ENCODE data around the gene FAM53B.

Gene FAM53B

GRCh38 chr10:124642088-124642710 lies 102.0 kb downstream of the FAM53B start:
- DNase-seq = no peak

DNA sequence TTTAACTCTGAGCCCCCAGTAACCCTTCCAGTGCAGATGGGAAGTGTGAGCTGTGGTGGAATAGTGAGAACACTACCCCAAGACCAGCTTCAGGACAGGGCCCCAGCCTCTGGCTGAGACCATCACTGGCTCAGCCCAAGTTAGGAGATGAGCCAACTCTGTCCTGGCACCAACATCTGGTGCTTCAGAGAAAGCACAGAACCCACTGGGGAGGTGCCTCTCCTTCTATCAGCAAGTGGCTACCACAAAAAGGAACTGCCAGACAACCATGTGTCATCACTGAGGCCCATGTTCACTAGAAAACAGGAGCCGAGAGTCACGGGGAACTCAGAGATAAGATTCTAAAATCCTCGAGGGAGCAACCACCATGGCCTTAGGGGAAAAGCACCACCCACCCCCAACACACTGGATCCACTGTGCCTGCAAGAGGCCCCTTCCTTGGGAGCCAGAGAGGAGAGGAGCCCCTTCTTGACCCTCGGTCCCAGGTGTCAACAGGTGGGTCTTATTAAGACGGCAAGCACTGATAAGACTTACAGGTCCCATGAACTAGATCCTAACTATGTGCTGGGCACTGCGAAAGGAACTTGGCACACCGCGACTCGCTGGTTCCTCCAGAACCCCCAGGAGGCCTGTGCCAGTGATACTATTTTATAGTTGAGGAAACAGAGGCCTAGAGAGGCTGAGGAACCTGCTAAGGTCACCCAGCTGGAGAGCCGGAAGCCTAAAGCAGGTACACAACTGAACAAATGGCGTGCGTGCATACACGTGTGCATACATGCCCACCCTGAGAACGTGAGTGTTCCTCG lies 102.7 kb downstream of the FAM53B start:
- no peak for DNase-seq

DNA sequence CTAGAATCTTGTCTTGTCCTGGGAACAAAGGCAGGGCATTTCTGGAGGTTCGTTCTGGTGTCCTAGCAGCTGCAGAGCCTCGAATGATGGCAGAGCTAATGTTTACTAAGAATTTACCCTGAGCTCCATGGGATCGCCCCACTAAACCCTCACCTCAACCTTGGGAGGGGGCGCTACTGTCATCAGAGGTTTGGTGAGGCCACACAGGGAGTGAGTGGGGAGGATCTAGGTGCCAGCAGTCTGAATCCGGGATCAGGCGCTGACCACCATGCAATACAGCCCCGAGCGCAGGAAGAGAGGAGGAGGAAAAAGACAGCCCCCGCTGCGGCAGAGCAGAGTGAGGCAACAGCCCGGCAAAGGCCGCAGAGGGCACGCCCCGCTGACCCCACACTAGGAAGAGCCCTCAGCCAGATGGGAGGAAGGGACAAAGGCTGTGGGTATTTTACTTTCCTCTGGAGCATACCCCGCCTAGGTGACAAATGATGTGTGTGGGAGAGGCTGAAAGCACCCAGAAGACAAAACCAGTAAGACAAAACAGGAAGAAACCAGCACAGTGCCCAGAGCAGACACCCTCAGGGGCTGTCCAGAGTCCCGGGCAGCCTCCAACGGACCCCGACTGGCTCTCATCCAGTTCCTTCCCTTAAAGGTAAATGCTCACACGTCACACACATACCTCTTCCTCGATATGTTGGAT lies 103.5 kb downstream of the FAM53B start:
- no peak for DNase-seq

- no peak for DNase-seq
These were observed 104.1 kb downstream of the FAM53B start for GRCh38 chr10:124640056-124640455.

DNA sequence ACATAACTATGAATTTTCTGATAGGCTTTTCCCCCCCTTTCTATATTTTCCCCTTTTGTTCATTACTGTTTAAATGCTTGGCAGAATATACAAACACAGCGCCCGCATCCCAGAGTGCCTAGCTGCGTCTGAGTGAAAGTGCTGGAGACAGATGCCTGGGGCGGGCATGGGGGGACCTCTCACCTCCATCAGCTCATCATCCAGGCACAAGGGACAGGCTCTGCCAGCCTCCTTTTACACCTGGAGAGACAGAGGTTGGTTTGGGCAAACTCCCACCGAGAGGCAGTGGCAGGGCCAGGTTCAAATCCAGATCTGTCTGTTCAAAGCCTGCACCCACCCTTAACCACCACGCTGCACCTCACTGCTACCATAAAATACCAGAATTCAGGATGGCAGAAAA lies 104.5 kb downstream of the FAM53B start:
- DNase-seq = no peak

DNA sequence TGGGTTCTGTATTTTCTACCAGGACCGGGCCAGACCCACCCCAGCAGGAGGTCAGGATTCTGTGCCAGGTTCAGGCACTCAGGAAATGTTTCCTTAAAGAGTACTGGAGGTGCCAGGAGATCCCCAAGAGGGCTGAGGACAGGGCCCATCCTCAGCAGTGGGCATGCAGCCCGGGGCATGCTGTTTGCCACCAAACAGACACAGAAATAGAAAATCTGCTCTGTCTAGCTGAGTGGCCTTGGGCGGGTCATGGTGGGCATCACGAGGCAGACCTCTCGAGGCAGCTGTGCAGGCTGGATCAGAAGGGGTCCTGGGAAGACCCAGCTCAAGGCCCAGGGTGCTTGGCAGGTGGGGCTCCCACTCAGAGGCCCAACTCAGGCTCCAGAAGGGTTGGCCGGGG lies 105.0 kb downstream of the FAM53B start:
- no peak for DNase-seq

DNA sequence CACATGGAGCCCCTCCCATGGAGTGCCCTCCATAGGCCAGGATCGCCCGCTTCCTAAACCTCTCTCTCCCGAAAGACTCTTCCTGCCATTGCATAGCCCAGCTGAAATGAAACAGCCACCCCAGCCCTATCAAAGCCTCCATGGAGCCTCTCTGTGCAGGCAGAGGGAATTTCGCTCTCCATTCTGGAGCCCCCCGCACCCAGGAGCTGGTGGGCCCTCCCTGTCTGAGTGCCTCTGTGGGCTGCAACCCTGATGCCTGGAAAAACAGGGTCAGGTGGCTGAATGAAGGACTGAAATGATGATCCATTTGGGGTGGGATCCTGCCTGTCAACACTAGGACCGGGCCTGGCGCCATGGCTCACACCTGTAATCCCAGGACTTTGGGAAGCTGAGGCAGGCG lies 106.4 kb downstream of the FAM53B start:
- DNase-seq = no peak

DNA sequence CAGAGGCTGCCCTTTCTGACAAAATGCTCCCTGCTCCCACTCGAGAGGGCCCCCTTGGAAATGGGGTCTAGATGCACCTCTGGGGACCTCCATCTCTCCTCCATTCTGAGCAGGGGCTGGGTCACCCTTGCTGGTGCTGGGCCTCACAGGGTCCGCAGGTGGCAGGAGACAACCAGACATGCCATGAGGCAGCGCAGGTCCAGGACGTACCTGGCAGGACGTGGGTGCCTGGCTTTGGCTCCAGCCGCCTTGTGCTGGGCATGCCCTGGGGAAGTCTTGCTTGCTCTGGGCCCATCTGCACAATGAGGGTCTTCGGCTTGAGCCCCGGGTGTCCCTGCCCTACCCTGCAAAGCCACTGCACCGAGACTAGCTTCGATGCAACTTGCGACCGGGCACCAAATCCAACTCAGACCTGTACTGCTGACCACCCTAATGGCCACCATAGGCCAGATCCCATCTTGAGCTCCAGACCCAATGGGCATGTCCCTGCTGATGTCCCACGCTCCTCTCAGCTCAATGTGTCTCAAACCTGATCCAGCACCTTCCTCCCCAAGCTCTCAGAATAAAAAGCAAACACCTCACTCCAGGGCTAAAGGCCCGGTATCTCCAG lies 107.0 kb downstream of the FAM53B start:
- no peak for DNase-seq

GRCh38 chr10:124636271-124636995 lies 107.7 kb downstream of the FAM53B start:
- DNase-seq = no peak

DNA sequence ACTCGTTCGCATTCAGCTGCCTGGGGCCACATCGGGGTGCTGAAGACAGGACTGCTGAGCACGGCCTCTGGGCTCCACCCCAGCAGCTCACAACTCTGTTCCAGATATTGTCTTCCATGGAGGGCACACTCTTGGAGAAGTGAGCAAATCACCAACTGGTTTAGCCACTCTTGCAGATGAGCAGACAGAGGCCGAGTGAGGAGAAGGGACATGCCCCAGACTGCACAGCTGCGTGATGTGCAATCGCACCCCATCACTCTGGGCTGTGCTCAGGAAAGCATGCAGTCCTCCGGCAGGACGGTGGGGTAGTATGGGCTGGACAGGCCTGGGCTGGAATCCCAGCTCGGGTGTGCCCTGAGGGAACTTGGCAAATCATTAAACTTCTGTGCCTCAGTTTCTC lies 111.6 kb downstream of the FAM53B start:
- no peak for DNase-seq

DNA sequence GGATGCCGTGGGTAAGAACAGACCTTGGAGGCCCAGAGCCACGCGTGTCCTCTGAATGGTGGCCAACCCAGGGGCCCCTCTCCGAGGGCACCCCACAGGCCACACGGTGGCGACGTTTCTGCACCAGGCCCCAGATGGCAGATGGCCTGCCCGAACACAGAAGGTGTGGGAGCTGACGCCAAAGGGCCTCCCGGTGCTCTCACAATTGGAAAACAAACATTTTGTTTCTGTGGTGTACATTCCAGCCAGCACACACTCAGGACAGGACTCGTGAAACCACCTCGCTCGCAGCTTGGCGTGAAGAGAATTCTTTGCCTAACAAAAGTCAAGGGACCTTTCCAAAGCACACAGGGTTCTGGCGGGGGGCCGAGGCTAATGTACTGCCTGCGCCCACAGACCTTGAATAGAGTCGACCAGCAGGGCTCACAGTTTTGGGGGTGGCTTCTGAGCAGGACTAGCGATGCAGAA lies 112.1 kb downstream of the FAM53B start:
- no peak for DNase-seq

DNA sequence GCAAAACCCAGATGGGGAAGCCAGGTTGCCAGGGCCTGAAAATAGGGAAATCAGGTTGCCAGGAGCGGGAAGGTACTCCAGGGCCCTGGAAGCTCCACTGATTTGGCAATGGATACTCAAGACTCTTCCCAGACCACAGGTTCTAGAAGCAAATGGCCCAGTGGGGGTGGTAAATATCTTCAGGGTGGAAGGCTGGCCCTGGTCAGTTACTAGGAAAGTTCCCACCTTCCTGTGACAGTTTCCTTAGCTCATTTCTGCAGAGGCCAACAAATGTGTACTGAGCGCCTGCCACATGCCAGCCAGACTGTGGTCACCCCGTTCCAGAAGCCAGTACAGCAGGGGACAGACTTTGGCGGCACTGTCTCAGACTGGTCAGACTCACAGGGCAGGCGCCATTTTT lies 113.6 kb downstream of the FAM53B start:
- no peak for DNase-seq

DNA sequence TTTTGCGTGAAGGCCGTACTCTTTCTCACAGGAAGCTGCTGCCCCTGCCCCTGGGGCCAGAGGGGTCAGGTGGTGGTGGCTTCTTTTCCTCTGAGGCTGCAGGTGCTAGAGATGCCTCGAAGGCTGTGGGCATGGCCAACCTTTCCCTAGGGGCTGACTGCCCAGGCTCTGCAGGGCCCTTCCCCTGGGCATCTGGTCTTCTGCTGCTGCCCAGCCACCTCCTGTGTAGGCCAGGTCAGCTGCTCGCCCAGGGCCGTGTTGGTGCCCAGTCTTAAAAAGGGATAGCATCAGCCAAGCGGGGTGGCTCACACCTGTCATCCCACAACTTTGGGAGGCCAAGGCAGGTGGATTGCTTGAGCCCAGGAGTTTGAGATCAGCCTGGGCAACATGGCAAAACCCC lies 114.3 kb downstream of the FAM53B start:
- no peak for DNase-seq

GRCh38 chr10:124629415-124629814 lies 114.8 kb downstream of the FAM53B start:
- no peak for DNase-seq

GRCh38 chr10:124628676-124629021 lies 115.5 kb downstream of the FAM53B start:
- no peak for DNase-seq

- DNase-seq = no peak
These were observed 116.1 kb downstream of the FAM53B start for GRCh38 chr10:124627866-124628675.

GRCh38 chr10:124626759-124627380 lies 117.3 kb downstream of the FAM53B start:
- DNase-seq = no peak

GRCh38 chr10:124625831-124626238 lies 118.3 kb downstream of the FAM53B start:
- DNase-seq = no peak

DNA sequence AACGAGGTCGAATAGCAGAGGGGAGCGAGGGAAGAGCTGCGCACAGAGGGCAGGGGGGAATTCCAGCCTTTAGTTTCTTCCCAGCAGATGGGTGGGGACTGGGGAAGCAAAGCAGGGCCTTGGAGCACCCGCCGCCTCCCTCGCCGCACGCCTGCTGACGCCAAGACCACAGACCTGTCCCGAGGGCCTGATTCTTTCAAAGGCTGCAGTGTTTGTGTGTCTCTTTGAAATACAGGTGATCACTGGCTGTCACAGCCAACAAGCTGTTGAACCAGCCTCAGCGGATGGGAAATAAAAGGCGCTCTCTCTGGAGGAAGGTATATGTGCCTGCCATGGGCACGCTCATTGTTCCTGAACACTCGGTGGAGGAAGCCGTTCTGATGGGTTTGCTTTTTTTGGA lies 119.3 kb downstream of the FAM53B start:
- DNase-seq = no peak

DNA sequence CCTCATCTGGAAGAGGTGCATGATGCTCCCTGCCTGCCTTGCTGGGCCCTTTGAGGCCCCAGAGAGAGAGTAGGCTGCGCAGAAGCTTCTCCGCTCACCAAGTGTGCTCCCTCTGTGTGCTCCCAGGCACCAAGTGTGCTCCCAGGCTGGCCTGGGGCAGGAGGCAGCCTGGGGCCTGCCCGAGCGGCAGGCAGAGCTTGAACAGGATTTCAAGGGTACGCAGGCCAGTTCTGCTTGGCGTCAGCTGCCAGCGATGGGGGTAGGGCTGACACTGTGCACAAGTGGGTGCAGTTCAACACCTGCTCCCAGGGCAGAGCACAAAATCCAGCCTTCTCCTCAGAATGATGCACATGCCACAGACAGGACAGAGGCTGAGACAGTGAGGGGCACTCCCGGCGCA lies 119.7 kb downstream of the FAM53B start:
- DNase-seq = no peak

DNA sequence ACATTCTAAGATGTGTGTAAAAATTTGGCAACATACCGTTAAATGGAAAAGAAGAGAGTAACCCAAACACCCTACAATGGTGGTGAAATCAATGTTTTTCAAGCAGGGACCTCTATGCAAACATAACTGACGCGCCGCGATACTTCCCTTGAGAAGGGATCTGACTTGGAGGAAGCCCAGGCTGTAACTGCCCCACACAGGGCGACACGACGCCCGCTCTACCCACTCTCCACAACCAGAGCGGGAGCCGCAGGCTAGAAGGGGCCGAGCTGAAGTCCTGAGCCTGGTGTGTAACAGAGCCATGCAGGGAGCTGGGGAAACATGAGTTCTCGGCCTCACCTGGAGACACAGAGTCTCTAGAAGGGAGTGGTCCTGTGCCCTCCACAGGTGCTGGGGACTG lies 120.2 kb downstream of the FAM53B start:
- no peak for DNase-seq

Measured in NCI-H2227 treated with DMSO at 0.1 percent for 48 hours (cell line).